Epithelial cell of esophagus (primary cell): Measurements from ENCODE around the gene SMAD1.

Experiments used
- DNase-seq: peaks from one replicate; pipeline ENCODE4 v3.0.0; 2010; ENCODE audit warnings: low read depth
- H3K4me3 ChIP-seq: 2 replicates; pipeline ENCODE4 v1.5.1; 2011; ENCODE audit warnings: mild to moderate bottlenecking, low read length, control low read depth
- CTCF ChIP-seq: IDR thresholded peaks from 2 replicates; pipeline ENCODE4 v1.5.1; 2011; ENCODE audit warnings: low read depth, mild to moderate bottlenecking, low read length, control low read depth, inconsistent platforms; ENCODE audit not compliant: insufficient read depth; ENCODE audit errors: missing control alignments

SMAD1 gene

GRCh38 chr4:145602129-145602760 lies 120.6 kb downstream of the SMAD1 start:
- TF ChIP-seq CTCF, result no peak
- no peak for DNase-seq

GRCh38 chr4:145605941-145606340 lies 124.3 kb downstream of the SMAD1 start:
- no peak overlapping the region for H3K4me3 ChIP-seq
- no peak for DNase-seq
- TF ChIP-seq CTCF, result no peak

More at GRCh38 chr4:145602129-145602760, 120.6 kb downstream of the SMAD1 start:
- no peak overlapping the region for H3K4me3 ChIP-seq
